Measurements from ENCODE around the gene ASB18.

The ASB18 gene

DNA sequence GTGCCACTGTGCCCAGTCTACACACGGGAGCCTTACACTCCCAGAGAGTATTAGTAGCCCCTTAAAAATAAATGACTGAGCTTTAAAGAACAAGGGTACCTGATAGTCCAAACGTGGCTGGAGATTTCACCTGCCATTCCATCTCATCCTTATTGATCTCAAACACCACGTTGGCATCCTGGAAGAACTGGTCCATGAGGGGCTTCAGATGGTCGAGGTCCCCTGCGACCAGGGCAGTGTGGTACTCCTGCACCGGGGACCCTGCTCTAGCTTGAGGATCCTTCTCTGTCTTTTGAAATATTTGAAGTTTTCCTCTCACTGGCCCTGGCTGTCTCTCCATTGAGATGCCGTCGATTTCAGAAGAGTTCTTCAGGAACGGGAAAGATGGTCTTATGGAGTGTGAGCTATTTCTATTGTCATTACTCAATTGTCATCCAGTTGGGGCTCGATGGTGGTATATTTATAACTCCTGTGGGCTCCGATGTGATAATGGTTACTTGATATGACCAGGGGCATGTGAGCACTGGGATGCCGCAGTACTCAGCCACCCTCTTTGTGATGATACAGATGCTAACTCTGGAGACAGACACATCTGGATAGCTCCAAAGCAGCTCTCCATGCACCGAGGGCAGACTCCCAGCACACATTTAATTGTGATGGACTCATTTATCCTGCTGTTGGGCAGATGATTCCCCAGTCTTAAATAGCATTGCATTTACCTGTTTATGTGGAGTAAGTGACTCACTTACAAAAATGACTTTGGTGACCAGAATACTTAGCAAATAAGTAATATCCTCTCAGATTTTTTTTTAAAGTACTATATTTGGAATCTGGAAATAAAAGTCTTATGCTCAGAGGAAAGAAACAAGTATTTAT, 22.8 kb downstream of the ASB18 start:
- no peak for DNase-seq (ENCODE audit: low read depth)

DNA sequence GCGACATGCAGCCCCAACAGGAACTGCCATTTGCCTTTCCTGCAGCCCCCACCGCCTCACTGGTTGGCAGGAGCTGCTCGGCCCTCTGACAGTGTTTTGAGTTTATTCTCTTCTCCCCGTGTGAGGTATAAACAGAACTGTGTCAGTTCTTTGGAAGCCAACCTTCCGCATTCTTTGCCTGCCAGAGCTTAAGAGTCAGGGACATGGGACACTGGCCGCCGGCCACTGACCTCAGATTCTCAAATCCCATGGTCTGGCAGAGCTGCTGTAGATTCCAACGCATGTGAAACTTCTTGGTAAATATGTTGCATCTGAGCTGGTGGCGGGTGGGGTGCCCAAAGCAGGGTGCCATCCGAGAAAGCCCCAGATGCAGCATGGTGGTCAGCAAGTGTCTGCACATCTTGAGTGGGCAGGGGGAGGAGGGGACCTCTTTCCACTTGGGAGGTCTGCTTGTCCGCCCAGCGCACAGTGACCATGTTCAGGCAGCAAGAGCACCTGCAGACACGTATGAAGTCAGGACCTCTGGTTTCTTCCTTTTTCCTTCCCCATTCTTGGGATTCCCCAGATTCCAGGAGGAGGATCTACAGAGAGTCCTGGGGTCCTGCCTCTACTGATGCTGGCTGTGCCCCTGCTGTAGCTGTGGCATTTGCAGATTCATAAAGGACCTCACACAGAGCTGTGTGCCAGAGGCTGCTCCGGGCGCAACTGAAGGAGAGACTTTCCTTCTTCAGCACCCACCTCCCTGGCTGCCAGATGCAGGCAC, 23.8 kb downstream of the ASB18 start:
- DNase-seq (ENCODE audit: low read depth): no peak

DNA sequence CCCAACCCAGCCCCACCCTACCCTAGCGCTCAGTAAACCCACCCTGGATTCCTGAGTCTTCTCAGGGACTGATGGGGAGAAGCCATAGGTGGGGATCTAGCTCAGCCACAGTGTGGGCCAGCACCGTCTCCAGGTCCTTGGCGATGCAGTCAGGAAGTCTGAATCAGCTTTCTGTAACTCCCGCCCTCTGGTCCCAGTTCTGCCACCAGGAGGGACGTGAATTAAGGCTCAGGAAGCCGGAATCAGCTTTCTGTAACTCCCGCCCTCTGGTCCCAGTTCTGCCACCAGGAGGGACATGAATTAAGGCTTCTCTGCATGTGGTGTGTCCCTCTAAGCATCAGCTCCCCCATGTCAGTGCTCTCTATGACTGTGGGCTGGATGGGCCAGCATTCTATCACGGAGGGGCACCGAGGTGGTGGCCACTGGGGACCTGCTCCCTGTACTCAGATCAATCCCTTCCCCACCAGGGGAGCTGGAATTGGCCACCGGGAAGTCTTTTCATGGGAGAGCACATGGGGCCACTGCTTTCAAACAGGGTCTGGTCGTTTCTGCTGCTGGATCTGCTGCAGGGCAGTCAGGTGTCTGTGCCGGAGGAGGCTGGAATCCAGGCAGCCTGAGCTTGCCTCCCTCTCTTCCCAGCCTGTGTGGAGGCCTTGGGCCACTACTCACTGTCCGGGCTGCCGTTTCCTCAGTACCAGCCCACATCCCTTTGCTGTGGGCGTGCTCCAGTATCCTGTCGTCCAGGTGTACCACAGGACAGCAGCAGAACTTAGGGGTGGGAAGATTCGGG, 24.7 kb downstream of the ASB18 start:
- DNase-seq (ENCODE audit: low read depth): no peak

DNA sequence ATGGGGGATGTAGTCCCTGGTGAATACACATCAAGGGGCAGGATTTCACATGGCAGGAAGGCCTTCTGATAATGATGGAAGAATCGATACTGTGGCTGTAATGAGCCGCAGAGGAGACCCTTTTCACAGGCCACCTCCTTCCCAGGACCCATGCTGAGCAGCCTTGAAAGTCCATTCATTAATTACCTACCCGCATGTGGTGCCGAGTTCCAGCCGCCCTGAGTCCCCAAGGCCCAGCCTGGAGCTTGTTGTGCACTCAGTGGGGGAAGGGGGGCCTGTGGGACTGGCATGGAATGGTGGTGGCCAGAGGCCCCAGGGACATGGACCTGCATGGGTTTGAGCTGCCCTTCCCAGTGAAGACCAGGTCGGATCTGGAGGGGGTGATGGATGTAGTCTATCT, 25.5 kb downstream of the ASB18 start:
- no peak for DNase-seq (ENCODE audit: low read depth)

DNA sequence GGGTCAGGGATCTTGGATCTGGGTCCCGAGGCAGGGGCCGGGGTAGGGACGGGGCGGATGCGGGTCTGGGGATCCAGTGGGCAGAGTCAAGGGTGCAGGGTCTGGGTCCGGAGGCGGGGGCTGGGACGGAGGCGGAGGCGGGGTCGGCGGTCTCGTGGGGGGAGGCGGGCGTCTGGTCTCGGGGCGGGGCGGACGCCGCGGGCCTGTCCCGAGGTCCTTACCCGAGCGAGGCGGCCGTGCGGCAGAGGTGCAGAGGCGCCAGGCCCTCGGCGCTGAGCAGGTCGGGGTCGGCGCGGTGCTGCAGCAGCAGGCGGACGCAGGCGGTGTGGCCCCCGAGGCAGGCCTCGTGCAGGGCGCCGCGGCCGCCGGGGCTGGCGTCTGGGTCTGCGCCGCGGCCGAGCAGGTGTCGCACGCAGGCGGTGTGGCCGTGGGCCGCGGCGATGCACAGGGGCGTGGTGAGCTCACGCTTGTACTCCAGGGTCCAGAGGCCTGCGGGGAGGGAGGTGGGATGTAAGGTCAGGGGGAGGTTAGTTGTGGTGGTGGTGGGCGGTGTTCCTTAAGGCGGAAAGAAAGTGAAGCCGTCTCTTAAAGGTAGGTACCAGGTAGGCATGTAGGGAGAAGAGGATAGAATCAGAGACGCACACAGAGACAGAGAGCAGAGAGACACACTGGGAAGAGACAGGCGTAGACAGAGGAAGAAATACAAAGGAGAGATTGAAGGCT, 26.6 kb downstream of the ASB18 start:
- no peak for DNase-seq (ENCODE audit: low read depth)

DNA sequence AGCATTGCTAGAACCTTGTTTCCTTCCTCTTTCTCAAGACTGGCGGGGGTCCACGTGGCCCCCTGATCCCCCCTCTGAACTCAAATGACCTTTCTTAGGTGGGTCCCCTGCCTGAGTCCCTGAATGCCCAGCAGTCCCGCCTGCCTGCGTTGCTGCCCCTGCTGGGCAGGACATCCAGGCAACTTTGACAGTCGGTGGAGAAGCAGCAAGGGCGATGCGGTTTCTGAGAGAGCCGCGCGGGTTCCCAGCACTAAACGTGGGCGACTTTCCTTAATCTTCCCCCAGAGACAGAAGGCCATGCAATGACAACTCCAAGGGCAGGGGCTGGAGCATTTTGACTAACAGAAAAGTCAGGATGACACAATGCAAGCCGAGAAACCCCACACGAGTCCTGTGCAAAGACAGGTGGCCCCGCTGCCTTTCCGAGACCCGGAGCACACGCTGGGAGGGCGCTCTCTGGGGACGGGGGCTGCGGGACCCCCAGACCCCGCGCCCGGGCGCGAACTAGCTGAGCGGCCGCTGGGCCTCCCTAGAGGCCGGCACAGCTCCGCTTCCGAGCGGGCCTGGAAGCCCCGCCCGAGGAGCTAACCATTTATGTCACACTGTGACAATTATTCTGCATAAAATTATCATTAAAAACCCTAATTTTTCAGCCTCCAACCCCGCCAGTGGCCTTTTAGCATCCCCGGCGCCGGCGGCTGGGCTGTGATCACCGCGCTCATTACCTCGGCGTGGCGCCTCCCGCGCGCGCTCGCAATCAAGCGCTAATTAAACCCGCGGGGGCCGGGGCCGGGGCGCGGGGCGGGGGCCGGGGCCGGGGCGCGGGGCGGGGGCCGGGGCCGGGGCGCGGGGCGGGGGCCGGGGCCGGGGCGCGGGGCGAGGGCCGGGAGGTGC, 27.4 kb downstream of the ASB18 start:
- DNase-seq (ENCODE audit: low read depth): no peak

DNA sequence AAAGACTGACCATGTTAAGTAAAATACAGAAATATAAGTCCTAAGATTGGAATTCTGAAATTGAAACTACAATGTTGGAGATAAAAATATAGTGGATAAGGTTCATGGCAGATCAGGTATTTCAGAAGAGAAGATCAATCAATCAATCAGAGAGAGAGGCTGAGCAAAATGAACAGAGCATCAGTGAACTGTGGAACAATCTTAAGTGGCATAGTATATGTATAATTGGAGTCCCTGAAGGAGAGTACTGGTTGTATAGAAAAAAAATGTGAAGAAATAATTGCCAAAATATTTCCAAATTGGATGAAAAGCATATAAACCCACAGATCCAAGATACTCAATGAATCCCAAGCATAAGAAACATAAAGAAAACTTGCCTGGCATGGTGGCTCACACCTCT, 35.0 kb downstream of the ASB18 start:
- DNase-seq (ENCODE audit: low read depth): no peak

DNA sequence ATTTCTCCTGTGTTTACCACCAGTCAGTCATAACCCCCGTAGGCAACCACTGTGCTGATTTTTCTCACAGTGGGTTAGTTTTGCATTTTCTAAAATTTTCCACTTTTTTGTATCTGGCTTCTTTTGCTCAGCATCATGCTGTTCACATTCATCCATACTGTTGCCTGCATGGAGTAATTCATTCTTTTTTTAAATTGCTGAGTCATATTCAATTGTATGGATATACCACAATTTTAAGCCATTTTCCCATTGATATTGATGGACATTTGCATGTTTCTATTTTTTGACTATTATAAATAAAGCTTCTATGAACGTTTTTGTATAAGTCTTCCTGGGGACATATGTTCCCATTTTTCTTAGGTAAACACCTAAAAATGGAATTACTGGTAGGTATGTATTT, 40.5 kb downstream of the ASB18 start:
- DNase-seq (ENCODE audit: low read depth): no peak

DNA sequence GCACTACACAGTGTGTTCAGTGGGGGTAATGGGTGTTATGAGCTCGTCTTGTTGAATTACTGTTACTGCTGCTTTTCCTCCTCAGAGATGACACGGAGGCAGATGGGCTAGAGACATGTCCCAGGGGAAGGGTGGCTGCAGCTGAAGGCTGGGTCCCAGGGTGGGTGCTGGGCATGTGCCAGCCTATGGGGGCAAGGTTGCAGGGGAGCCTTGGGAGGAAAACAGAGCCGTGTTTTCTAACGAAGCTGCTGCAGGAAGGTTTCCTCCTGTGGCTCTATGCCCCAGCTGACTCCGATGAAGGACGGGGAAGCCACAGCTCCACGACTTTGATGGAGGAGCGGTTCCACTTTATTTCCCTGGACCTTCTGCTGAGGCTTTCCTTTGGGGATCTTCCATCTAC, 42.4 kb downstream of the ASB18 start:
- no peak for DNase-seq (ENCODE audit: low read depth)

DNA sequence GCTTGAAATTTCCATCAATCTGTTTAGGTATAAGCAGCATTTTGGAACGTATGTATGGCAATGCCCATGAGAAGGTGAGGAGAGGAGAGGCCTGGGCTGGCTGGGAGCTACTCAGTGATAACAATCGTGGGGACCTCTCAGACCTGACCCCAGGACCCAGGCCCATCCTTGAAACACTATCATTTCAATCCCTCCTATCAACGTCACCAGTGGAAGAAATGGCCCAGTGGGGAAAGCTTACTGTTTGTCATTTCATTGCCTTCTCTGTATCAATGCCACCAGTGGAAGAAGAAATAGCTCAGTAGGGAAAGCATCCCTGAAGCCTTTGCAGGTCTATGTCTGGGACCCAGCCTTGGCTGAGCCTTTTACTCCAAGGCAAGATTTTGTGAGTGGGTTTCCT, 44.8 kb downstream of the ASB18 start:
- no peak for DNase-seq (ENCODE audit: low read depth)

DNA sequence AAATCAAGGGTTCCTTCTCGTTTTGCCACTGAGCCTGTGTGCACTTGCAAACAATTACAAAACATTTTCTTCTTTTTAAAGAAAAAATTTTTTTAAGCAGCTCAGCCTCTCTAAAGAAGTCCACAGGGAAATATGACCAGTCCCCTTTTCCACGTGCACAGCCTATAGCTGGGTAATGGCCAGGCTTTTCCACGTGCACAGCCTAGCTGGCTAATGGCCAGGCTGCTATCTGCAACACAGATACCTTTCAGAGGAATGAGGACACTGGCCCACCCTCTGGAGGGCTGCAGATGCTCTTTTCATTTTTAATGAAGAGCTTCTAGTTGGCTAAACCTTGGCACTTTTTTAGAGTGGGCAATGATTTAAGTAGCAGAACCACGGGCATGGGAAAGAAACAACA, 46.3 kb downstream of the ASB18 start:
- no peak for DNase-seq (ENCODE audit: low read depth)

DNA sequence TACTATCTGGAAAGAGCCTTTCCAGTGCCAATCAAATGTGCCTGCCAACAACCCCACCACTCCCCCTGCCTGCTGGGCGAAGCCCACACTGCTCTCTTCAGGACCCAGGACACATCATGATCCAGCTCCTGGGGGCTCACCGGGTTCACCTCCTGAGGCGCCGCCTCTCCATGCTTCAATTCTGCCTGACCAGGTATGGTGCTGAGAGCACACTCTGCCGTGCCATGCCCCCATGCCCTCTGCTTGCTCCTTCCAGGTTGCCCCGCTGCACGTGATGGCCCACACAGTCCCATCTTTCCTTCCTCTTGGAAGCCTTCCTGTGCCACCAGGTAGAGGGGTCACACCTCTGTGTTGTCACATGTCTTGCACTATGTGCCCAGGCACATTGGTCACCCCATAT, 47.5 kb downstream of the ASB18 start:
- DNase-seq (ENCODE audit: low read depth): no peak

DNA sequence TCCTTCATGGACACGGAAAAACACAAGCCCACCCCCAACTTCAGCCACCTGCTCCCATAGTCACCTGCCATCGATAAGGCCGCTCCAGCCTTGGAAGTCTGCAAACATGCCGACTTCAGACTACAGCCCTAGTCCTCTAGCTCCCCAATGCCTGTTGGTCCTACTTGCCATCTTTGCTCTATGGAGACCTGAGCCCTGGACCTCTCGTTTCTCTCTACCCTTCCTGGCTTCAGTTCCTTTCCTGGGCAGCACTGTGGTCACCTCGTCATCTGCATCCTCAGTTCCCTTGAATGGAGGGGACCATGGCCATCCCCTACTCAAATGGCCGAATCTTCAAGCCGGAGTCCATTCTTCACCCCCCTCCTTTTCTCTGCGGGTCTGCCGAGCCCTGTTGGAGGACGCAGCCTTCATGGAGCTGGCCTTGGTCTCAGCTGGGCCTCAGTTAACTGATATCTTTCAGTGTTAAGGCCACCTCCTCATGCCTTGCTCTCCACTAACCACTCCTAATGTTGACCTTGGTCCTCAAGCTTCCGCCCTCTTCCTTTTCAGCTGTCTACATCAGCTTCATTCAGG, 48.4 kb downstream of the ASB18 start:
- DNase-seq (ENCODE audit: low read depth): no peak

DNA sequence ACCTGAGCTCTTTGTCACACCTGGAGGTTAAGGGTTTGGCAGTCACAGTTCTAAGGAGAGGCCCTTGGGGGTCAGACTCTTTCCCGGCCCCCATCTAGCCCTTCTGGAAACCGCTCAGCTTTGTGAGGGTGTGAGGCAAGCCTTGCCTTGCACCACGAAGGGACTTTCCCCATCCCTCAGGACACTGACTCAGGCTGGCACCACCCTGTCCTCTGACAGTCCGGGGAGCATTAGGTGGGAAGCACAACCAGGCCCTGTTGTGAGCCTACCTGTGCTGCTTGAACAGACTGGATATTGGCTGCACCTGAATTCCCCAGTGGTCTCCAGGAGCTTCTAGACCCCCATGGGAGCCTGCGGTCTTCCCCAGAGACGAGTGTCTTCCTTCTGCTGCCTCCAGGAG, 49.0 kb downstream of the ASB18 start:
- no peak for DNase-seq (ENCODE audit: low read depth)

DNA sequence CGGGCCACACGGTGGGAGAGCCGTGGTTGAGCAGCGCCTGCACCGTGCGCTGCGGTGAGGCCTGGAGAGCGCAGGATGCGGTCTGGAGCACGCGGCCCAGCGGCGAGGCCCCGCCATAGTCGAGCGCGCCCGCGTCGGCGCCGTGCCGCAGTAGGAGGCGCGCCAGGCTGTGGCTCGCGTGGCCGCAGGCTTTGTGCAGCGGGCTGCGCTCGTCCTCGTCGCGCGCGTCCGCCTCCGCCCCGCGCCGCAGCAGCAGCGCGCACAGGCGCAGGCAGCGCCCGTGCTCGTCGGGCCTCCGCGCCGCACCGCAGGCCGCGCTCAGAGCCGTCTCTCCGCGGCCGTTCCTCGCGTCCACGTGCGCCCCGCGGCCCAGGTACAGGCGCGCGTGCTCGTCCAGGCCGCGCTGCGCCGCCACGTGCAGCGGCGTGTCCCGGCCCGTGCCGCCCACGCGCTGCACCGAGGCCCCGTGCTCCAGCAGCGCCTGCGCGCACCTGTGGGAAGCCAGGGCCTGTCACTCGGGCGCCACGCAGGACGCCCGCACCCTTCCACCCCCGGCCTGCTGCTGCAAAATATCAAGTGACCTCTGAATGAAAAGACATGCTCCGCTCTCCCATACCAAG, 49.7 kb downstream of the ASB18 start:
- no peak for DNase-seq (ENCODE audit: low read depth)

DNA sequence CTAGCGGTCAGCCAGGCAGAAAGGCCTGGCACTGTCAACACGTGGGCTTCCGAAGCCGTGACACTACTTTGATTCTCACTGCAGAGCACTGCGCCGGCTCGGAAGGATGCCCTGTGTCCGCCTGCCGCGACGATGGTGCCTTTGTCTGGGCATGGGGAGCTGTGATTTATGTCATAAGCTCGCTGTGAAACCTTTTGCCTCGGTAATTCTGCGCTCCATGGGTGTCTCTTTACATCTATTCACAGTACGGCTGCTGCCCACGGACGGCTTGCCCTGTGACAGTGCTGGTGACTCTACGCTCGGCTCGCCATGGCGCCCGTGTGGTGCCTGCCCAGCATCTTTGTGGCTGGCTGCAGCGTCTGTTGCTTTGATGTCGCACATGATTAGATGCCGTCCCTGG, 52.9 kb downstream of the ASB18 start:
- DNase-seq (ENCODE audit: low read depth): no peak

DNA sequence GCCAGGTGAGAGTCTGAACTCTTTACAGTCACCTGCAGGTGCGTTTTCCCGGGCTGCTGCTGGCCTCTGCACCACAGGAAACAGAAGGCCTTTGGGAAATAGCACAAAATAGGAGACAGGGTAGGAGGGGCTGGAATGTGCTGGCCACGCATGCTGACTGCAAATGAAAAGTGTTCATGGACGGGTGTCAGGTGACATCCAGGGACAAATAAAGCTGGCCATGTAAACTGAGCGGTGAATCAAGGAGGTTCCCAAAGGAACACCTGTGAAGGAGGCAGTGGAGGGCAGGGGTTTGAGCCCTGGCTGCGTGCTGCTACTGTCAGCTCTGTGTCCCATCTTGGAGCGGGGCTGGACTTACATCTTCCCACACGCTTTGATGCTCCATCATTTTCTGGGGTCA, 53.7 kb downstream of the ASB18 start:
- no peak for DNase-seq (ENCODE audit: low read depth)

DNA sequence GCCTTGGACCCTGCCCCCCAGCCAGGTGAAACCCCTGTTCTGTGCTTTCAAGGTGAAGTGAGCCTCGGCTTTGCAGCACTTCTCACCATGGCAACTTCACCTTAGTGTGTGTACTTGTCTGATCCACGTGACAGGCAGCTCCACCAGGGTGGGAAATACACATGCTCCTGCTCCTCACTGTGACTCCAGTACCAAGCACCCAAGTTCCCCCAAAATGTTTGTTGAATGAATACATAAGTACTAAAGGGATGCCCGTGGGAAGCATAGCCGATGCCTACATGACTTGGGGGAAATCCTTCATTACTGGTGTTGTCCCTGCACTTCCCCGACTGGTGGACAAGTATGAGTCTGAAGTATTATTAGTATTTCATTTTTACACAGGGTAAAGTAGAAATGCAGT, 54.2 kb downstream of the ASB18 start:
- no peak for DNase-seq (ENCODE audit: low read depth)

DNA sequence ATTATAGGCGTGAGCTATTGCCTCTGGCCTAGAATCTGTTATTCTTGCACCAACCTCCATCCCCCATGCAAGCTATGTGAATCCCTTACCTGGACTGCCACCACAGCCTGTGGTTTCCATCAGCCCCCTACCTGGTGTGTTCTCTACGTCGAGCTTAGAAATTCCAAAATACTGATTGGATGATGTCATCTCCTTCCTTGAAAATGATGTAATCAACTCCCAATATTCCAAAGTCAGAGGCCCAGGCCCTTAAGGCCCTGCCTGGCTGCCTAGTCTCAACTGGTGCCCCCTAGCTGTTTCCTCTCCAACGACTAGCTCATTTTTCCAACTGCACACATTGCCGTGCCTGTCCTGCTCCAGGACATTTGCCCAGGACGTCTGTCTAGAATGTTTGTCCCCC, 54.7 kb downstream of the ASB18 start:
- DNase-seq (ENCODE audit: low read depth): no peak

Measured in activated T-cell treated with anti-CD3 and anti-CD28 coated beads for 1 hour (primary cell).